ENCODE data around the gene DNAH9.

DNA sequence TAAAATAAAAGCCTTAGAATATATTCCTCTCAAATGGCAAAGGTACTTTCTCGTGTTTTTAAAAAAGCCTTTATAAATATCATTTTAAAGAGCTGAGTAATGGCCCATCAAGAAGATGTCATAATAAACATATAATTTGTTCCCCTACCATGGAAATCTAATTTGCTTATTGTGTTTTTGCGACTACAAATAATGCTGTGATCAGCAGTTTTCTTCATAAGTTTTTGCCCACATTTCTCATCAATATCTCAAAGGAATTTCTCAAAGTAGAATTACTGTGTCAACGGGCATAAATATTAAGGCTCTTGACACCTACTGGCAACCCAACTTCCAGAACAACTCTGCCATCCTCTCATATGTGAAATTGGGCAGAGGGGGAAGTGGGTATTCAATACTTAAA is 381.5 kb downstream of the DNAH9 start:
- TF ChIP-seq RFX5 (IDR thresholded peaks at IDR 0.05; ENCODE audit: borderline replicate concordance, low read depth, low read length) (no peak), CTCF (IDR thresholded peaks at IDR 0.05; ENCODE audit: control extremely low read depth in 1 of 3, insufficient read depth in 1 of 3, low read depth in 1 of 3, low read length in 3 of 3) (no peak), HDAC6 (IDR thresholded peaks at IDR 0.05; ENCODE audit: low read depth, low read length) (no peak), NRF1 (IDR thresholded peaks at IDR 0.05; ENCODE audit: low read depth, low read length) (no peak), SUZ12 (IDR thresholded peaks at IDR 0.05; ENCODE audit: low read length) (no peak), POLR2A (IDR thresholded peaks at IDR 0.05; ENCODE audit: control extremely low read depth in 1 of 2, low read depth in 2 of 2, low read length in 2 of 2) (no peak), TCF12 (IDR thresholded peaks at IDR 0.05; ENCODE audit: low read depth, low read length) (no peak), RNF2 (IDR thresholded peaks at IDR 0.05; ENCODE audit: borderline replicate concordance, low read depth, low read length, missing control alignments, poor library complexity, severe bottlenecking) (no peak), EZH2 (IDR thresholded peaks at IDR 0.05; ENCODE audit: low read depth, low read length, severe bottlenecking) (no peak), YY1 (IDR thresholded peaks at IDR 0.05; ENCODE audit: low read depth, low read length) (no peak)
- TF ChIP-seq, protein P1, sequence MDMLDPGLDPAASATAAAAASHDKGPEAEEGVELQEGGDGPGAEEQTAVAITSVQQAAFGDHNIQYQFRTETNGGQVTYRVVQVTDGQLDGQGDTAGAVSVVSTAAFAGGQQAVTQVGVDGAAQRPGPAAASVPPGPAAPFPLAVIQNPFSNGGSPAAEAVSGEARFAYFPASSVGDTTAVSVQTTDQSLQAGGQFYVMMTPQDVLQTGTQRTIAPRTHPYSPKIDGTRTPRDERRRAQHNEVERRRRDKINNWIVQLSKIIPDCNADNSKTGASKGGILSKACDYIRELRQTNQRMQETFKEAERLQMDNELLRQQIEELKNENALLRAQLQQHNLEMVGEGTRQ (IDR thresholded peaks at IDR 0.05; ENCODE audit: low read length): no peak

All from H1 (cell line).